ENCODE measurements around the gene ZER1.
"Not testable (repeated sequence)": the region's sequence is repeated elsewhere in the genome, so short reads cannot be mapped to it uniquely, and the experiment has no call there.

DNA sequence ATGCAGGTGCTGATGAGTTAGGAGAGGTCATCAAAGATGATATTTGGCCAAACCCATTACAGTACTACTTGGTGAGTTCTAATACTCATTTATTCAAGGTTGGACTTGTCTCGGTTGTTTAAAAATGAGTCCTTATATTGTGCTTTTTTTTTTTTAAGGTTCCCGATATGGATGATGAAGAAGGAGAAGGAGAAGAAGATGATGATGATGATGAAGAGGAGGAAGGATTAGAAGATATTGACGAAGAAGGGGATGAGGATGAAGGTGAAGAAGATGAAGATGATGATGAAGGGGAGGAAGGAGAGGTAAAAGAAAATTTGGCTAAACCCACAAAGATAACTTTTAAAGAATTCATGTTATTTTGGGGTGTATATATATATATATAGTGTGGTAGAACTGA, 78.0 kb downstream of the ZER1 start:
- not testable (repeated sequence) for TF ChIP-seq CTCF (IDR thresholded peaks at IDR 0.05; ENCODE audit: low read length); EZH2 (optimal IDR thresholded peaks at IDR 0.05; ENCODE audit: low read depth, low read length)
